Measurements from ENCODE around the gene TBL1X. TPM values are rescaled to one million over a fixed set of nuclear protein-coding genes. Genes with fewer than 3 reads are reported as not detected.

Gene TBL1X
- total RNA-seq, 1 donor from 2014 or later, result 20.0 TPM

DNA sequence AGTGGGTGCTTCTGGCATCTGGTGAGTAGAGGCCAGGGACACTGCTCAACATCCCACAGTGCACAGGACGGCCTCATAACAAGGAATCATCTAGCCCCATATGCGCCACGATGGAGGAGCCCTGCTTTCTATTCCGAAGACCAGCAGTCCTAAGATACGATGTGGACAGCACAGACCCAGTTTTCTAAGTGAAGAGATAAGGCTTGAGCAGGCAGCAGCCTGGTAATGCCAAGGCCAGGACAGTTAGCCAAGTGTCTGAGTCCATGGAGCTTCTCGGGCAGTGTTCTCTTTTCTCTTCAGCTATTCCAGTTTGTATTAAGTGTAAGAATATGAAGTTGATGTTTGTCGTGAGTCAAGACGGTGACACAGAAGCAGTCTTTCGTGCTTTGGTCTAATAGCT, 112.7 kb downstream of the TBL1X start:
- Mint-ChIP-seq H3K27me3 (no peaks in the 10 kb centered on the region), H3K4me3 (no peak overlapping the region), H3K4me1 (peaks cover 3% of the 10 kb centered on the region), H3K27ac (no peak overlapping the region), H3K9me3 (no peaks in the 10 kb centered on the region), H3K36me3 (ENCODE audit: low read depth) (peaks cover 7% of the 10 kb centered on the region)
- intact Hi-C loops (cut with micrococcal nuclease), result no loop called here
- no peak for DNase-seq

DNA sequence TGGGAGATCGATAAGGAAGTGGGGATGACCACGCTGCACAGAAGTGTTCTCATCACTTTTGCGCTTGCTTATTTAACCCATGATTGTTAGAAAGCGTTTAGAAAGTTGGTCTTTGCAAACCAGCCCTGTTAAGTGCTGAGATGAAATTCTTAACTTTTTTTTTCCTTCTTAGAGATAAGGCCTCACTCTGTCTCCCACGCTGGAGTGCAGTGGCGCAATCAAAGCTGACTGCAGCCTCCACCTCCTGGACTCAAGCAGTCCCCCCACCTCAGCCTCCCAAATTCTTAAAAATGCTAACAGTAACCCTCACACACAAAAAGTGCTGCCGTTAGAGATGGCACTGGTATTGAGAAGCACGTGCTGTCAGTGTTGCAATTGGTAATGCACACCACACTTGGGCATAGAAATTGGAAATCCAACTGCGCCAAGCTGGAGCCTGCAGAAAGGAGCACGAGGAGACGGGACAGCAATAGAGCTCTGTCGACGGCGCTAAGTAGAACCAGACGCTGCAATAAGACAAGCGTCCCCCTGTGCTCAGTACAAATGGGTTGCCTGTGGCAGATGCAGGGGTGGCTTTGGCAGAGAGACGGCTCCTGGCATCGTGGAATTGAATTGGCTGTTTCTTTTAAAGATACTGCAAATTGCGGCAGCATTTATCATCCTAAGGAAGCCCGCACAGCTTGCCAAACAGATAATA, 113.4 kb downstream of the TBL1X start:
- DNase-seq, result no peak
- Mint-ChIP-seq H3K27ac (no peak overlapping the region), H3K9me3 (no peaks in the 10 kb centered on the region), H3K4me1 (peaks cover 1% of the 10 kb centered on the region), H3K4me3 (no peak overlapping the region), H3K36me3 (ENCODE audit: low read depth) (peaks cover 7% of the 10 kb centered on the region), H3K27me3 (no peaks in the 10 kb centered on the region)
- intact Hi-C loops (cut with micrococcal nuclease), result no loop called here

DNA sequence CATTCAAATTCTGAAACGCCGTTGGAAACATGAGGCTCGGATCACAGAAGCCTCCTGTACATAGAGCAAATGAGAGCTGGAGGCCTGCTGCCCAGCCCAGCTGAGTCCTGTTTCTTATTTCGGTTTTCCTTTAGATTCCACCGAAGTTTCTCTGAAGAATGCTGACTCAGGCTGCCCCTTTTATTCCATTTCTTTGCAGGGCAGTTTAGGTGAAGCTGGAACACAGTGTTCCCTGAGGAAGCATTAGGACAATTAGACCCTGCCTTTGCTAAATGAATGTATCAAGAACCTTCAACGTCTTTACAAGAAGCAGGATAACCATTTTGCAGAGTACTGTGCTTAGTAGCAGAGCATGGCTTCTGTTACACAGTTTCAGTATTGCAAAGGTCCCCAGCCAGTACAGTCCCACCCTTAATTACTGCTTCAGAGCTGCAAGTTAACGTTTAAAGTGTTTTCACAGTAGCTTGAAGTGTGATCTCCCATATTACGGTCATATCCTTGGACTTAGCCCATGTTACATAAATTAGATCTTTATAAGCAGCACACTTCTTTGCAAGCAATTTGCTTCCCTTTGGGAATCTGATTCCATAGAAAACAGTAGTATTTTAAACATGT, 117.0 kb downstream of the TBL1X start:
- no peak for DNase-seq
- H3K4me3 Mint-ChIP-seq, result no peak overlapping the region
- peaks cover 4% of the 10 kb centered on the region for H3K4me1 Mint-ChIP-seq

DNA sequence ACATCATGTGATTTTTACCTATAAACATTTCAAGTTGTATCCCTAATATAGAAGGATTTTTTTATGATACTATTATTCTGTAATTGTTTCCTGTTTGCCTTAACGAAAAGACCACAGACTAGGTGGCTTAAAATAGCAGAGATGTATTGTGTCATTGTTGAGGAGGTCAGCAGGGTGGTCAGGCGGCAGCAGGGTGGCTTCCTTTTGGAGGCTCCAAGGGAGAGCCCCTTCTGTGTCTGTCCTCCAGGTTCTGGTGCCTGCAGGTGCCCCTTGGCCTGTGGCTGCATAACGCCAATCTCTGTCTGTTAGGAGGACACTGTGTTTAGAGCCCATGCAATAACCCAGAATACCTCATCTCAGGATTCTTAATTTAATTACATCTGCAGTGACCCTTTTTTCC, 118.1 kb downstream of the TBL1X start:
- Mint-ChIP-seq H3K36me3 (ENCODE audit: low read depth) (peaks cover 4% of the 10 kb centered on the region), H3K4me3 (no peak overlapping the region), H3K27ac (no peak overlapping the region), H3K27me3 (no peaks in the 10 kb centered on the region), H3K4me1 (peaks cover 7% of the 10 kb centered on the region), H3K9me3 (no peaks in the 10 kb centered on the region)
- intact Hi-C loops (cut with micrococcal nuclease), result no loop called here
- DNase-seq, result no peak

More for the DNA sequence above, 117.0 kb downstream of the TBL1X start:
- H3K9me3 Mint-ChIP-seq, result no peaks in the 10 kb centered on the region
- peaks cover 4% of the 10 kb centered on the region for H3K36me3 Mint-ChIP-seq (ENCODE audit: low read depth)
- no peaks in the 10 kb centered on the region for H3K27me3 Mint-ChIP-seq
- no peak overlapping the region for H3K27ac Mint-ChIP-seq
- intact Hi-C loops (cut with micrococcal nuclease), result no loop called here

DNA sequence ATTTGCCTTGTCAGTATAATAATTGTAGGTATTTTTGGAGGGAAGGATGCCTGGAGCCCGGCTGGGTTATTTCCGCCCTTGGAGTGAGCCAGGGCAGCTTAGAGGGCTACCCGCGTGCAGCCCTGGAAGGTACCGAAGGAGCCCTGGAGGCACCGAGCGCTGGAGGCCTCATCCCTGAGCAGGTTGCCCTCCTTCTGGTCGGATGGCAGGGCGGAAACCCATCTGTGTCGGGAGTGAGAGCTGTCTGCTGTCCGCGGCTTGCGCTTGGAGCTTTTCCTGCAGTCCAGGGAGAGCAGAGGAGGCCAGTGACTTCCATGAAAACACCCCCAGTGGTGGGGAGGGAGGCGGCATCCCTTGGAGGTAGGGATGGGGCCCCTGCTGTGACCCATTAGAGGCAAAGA, 122.1 kb downstream of the TBL1X start:
- no peak for DNase-seq
- Mint-ChIP-seq H3K27me3 (no peaks in the 10 kb centered on the region), H3K4me1 (peaks cover 7% of the 10 kb centered on the region), H3K36me3 (ENCODE audit: low read depth) (peaks cover 7% of the 10 kb centered on the region), H3K9me3 (no peaks in the 10 kb centered on the region), H3K27ac (no peak overlapping the region), H3K4me3 (no peak overlapping the region)
- intact Hi-C loops (cut with micrococcal nuclease), result no loop called here

DNA sequence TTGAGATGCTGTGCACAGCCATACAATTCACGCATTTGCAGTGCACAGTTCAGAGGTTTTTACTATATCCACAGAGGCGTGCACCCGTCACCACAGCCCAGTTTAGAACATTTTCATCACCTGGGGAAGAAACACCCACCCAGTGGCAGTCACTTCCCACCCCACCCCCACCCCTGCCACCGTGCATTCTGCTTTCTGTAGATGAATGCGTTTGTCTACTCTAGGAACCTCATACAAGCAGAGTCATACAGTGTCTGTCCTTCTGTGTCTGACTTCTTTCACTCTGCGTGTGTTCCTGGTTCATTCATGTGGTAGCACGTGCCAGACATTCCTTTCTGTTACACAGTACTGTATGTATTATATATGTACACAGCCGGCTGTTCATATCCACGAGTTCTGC, 122.8 kb downstream of the TBL1X start:
- Mint-ChIP-seq H3K27me3 (no peaks in the 10 kb centered on the region), H3K4me1 (peaks cover 7% of the 10 kb centered on the region), H3K9me3 (no peaks in the 10 kb centered on the region), H3K27ac (no peak overlapping the region), H3K4me3 (no peak overlapping the region), H3K36me3 (ENCODE audit: low read depth) (peaks cover 11% of the 10 kb centered on the region)
- intact Hi-C loops (cut with micrococcal nuclease), result no loop called here
- DNase-seq, result no peak

DNA sequence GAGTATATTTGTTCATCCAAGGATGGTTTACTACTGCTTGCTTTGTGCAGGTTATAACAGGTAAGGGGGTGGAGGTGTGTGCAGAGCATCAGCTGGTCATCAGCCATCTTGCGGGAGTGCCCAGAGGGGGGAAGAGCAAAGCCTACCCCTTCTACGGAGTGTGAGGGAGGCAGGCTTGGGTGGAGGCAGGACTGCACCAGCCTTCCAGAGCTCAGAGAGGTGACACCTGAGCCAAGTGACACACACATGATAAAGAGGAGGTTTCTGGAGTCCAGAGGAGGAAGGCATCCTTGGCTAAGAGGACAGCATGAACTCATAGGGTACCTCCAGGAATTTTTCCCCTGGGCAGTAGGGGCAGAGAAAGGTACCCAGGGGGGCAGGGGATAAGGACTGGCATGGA, 126.6 kb downstream of the TBL1X start:
- H3K9me3 Mint-ChIP-seq, result no peaks in the 10 kb centered on the region
- no peak overlapping the region for H3K4me3 Mint-ChIP-seq
- intact Hi-C loops (cut with micrococcal nuclease), result no loop called here
- no peak for DNase-seq
- peaks cover 2% of the 10 kb centered on the region for H3K4me1 Mint-ChIP-seq
- H3K27me3 Mint-ChIP-seq, result no peaks in the 10 kb centered on the region
- no peak overlapping the region for H3K27ac Mint-ChIP-seq
- H3K36me3 Mint-ChIP-seq (ENCODE audit: low read depth), result peaks cover 9% of the 10 kb centered on the region

DNA sequence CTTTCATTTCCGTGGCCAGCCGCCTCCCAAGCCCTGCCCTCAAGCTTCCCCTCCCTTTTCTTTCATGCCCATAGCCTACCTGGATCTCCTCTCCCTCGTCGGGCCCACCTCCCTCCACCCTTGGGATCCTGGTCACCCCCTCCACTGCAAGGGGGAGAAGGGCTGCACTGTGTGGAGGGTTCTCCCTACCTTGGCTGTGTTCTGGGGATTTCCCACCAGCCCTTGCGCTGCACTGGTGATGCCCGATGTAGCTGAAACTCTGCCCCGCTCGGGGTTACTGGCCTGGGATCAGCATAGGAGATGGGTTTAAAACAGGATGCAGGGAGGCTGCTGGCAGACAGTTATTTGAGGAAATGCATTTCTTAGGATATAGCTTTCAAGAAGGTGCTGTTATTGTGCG, 128.9 kb downstream of the TBL1X start:
- intact Hi-C loops (cut with micrococcal nuclease), result no loop called here
- no peak for DNase-seq
- Mint-ChIP-seq H3K4me3 (no peak overlapping the region), H3K9me3 (no peaks in the 10 kb centered on the region), H3K27ac (no peak overlapping the region), H3K4me1 (no peaks in the 10 kb centered on the region), H3K36me3 (ENCODE audit: low read depth) (peaks cover 9% of the 10 kb centered on the region), H3K27me3 (no peaks in the 10 kb centered on the region)

DNA sequence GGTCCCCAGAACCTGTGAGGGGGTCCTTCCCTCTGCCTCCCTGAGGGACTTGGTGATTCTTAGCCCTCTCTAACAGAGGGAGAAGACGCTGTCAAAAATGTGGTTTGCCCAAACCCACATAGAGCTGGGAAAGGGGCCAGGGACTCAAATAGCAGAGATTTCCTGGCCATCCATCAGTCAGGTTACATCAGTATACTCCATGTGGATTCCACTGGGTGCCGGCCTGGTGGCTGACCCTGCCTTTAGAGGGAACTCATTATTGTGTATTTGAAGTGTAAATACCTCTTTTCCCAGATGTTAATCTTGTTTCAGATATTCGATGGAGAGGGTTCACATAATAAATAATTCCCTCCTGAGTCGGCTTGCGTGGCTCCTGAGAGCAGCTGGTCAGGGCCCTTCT, 130.3 kb downstream of the TBL1X start:
- no peak overlapping the region for H3K4me3 Mint-ChIP-seq
- H3K27ac Mint-ChIP-seq, result no peak overlapping the region
- peaks cover 8% of the 10 kb centered on the region for H3K36me3 Mint-ChIP-seq (ENCODE audit: low read depth)
- H3K9me3 Mint-ChIP-seq, result no peaks in the 10 kb centered on the region
- intact Hi-C loops (cut with micrococcal nuclease), result no loop called here
- no peak for DNase-seq
- no peaks in the 10 kb centered on the region for H3K27me3 Mint-ChIP-seq
- no peaks in the 10 kb centered on the region for H3K4me1 Mint-ChIP-seq

DNA sequence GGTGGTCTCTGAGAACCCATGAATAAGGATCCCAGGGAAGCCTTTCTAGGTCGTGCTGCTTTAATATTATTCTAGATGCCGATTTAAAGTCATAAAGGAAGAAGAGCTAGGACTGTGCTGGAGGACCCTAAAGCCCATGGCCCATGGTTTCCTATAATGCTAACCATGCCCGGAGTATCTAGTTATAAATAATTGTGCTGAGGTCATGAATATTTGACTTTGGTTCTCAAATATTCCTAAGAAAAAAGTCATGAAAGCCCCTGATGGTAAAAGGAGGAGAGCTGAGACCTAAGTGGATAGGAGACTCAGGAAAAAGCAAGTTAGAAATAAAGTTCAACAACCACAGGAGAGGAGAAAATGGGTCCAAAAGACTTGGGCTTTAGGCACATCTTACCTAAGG, 132.0 kb downstream of the TBL1X start:
- no peak for DNase-seq
- no peak overlapping the region for H3K4me3 Mint-ChIP-seq
- H3K27ac Mint-ChIP-seq, result no peak overlapping the region
- H3K36me3 Mint-ChIP-seq (ENCODE audit: low read depth), result peaks cover 5% of the 10 kb centered on the region
- no peaks in the 10 kb centered on the region for H3K9me3 Mint-ChIP-seq
- intact Hi-C loops (cut with micrococcal nuclease), result no loop called here
- peaks cover 1% of the 10 kb centered on the region for H3K4me1 Mint-ChIP-seq
- H3K27me3 Mint-ChIP-seq, result no peaks in the 10 kb centered on the region

DNA sequence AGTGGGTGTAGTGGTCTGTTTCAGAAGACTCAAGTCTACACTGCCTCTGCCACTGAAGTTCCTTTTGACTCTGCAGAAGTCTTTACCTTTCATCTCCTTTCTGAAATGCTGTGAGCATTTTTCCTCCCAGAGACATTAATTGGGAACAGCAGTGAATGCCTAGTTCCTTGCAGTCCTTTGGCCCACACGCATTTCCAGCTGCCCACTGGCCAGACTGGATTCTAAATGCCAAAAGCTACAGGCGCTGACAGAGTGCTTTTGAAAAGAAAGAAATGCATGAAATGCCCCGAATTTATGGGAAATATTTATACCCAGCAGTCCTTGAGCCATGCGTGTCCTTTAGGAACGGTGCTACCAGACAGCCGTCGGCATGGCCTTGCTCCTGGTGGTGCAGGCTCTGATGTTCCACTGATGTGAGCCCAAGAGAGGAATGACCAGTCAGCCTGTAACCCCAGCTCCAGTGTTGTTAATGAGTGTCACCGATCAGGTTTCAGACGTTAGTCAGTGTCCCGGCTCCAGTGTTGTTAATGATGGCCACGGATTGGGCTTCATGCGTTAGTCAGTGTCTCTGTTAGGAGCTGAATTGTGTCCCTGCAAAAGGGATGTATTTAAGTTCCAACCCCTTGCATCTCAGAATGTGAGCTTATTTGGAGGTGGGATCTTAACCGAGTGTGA, 132.6 kb downstream of the TBL1X start:
- Mint-ChIP-seq H3K27ac (no peak overlapping the region), H3K36me3 (ENCODE audit: low read depth) (no peaks in the 10 kb centered on the region), H3K9me3 (no peaks in the 10 kb centered on the region), H3K4me1 (peaks cover 1% of the 10 kb centered on the region), H3K27me3 (no peaks in the 10 kb centered on the region), H3K4me3 (no peak overlapping the region)
- intact Hi-C loops (cut with micrococcal nuclease), result no loop called here
- DNase-seq, result no peak

DNA sequence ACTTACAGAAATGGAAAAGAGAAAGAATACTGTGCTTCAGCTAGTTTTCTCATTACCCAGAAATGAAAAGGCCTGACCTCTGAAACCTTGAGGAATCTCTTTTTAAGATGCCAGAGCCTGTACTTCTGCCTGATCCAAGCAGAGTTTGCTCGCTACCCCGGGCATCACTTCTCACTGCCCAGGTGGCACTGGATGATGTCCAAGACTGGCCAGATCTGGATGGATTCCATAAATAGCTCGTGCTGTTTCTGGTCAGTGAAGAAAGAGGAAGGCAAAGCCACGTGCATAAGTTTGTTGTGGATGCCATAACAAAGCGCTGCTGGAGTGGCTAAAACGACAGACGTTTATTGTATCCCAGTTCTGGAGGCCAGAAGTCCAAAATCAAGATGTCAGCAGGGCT, 133.5 kb downstream of the TBL1X start:
- H3K27ac Mint-ChIP-seq, result no peak overlapping the region
- no peaks in the 10 kb centered on the region for H3K27me3 Mint-ChIP-seq
- no peaks in the 10 kb centered on the region for H3K9me3 Mint-ChIP-seq
- intact Hi-C loops (cut with micrococcal nuclease), result no loop called here
- H3K4me3 Mint-ChIP-seq, result no peak overlapping the region
- H3K4me1 Mint-ChIP-seq, result peaks cover 1% of the 10 kb centered on the region
- no peak for DNase-seq
- H3K36me3 Mint-ChIP-seq (ENCODE audit: low read depth), result no peaks in the 10 kb centered on the region

DNA sequence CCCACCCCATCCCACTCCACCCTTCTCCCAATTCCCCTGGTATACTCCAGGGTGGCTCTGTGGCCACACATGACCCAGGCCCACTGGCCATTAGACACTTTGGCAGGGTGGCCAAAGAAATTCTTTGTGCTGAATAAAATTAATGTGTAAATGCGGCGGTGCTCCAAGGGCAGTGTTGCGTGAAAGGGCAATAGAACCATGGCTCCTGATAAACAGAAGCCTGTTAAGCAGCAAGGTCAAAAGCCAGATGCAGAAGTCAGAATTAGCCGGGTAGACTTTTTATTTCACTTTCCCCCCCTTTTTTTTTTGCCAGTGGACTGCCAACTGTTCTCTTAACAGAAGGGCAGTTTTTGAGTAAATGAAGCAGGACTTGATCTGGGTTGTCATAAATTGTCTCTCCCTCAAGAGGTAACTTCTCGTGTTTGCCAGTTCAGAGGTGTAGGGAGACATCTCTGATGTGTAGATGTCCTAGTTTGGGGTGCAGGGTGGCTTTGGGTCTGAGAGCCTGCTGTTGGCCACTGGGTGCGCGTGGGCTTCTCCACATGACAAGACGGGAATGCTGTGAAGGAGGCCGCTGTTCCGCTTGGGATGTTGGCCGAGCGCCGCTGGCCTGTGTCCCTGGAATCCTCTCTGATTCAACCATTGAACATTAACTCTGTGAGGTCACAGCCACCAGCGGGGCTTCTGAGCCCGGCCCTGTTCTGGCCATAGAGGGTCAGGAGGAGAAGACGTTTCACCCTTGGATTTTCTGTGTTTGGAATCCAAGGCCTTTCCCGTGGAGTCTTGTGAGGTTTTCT, 139.5 kb downstream of the TBL1X start:
- no peak overlapping the region for H3K27ac Mint-ChIP-seq
- peaks cover 1% of the 10 kb centered on the region for H3K4me1 Mint-ChIP-seq
- no peaks in the 10 kb centered on the region for H3K27me3 Mint-ChIP-seq
- intact Hi-C loops (cut with micrococcal nuclease), result no loop called here
- no peak for DNase-seq
- H3K4me3 Mint-ChIP-seq, result no peak overlapping the region
- H3K9me3 Mint-ChIP-seq, result no peaks in the 10 kb centered on the region
- H3K36me3 Mint-ChIP-seq (ENCODE audit: low read depth), result peaks cover 6% of the 10 kb centered on the region

DNA sequence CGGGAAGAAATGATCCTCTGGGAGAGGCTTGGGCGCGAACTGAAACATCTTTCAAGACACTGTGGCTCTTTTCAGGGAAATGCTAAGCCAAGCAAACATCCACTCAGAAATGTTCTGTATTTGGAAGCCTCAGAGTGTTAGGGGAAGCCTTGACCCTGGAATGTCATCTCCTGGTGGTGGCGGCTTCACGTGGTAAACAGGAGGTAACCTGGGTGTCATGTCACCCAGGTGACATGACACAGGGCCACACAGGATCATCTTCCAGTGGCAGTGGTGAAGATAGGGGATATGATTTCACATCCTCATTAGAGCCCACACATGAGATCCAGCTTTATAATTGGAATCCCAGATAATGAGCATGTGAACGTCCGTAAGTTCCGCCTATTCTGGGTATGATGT, 140.0 kb downstream of the TBL1X start:
- peaks cover 6% of the 10 kb centered on the region for H3K36me3 Mint-ChIP-seq (ENCODE audit: low read depth)
- H3K4me1 Mint-ChIP-seq, result peaks cover 1% of the 10 kb centered on the region
- H3K9me3 Mint-ChIP-seq, result no peaks in the 10 kb centered on the region
- H3K27ac Mint-ChIP-seq, result no peak overlapping the region
- no peaks in the 10 kb centered on the region for H3K27me3 Mint-ChIP-seq
- no peak overlapping the region for H3K4me3 Mint-ChIP-seq
- no peak for DNase-seq
- intact Hi-C loops (cut with micrococcal nuclease), result no loop called here
